ENCODE data around the gene COMMD10.

COMMD10 gene

GRCh38 chr5:116237917-116238500 lies 153.2 kb downstream of the COMMD10 start:
- no peak for TF ChIP-seq REST (IDR thresholded peaks at IDR 0.05; ENCODE audit: insufficient read depth in 1 of 2, low read depth in 2 of 2, low read length in 2 of 2)
- TF ChIP-seq FOXP2 (optimal IDR thresholded peaks at IDR 0.05; ENCODE audit: borderline replicate concordance, extremely low read depth, extremely low read length, insufficient read depth) = no peak
- no peak for TF ChIP-seq TAF1 (IDR thresholded peaks at IDR 0.05; ENCODE audit: borderline replicate concordance, insufficient read depth, low read length)
- no peak for TF ChIP-seq POLR2AphosphoS5 (IDR thresholded peaks at IDR 0.05; ENCODE audit: low read depth, low read length)
- no peak for TF ChIP-seq SIN3A (IDR thresholded peaks at IDR 0.05; ENCODE audit: borderline replicate concordance, insufficient read depth, low read length)

- TF ChIP-seq FOXP2 (optimal IDR thresholded peaks at IDR 0.05; ENCODE audit: borderline replicate concordance, extremely low read depth, extremely low read length, insufficient read depth) (no peak), POLR2AphosphoS5 (IDR thresholded peaks at IDR 0.05; ENCODE audit: low read depth, low read length) (no peak), TAF1 (IDR thresholded peaks at IDR 0.05; ENCODE audit: borderline replicate concordance, insufficient read depth, low read length) (no peak), REST (IDR thresholded peaks at IDR 0.05; ENCODE audit: insufficient read depth in 1 of 2, low read depth in 2 of 2, low read length in 2 of 2) (no peak), SIN3A (IDR thresholded peaks at IDR 0.05; ENCODE audit: borderline replicate concordance, insufficient read depth, low read length) (no peak)
These were observed 157.5 kb downstream of the COMMD10 start for GRCh38 chr5:116242343-116242742.

GRCh38 chr5:116248432-116248831 lies 163.6 kb downstream of the COMMD10 start:
- TF ChIP-seq TAF1 (IDR thresholded peaks at IDR 0.05; ENCODE audit: borderline replicate concordance, insufficient read depth, low read length) = no peak
- no peak for TF ChIP-seq POLR2AphosphoS5 (IDR thresholded peaks at IDR 0.05; ENCODE audit: low read depth, low read length)
- TF ChIP-seq REST (IDR thresholded peaks at IDR 0.05; ENCODE audit: insufficient read depth in 1 of 2, low read depth in 2 of 2, low read length in 2 of 2) = no peak
- TF ChIP-seq SIN3A (IDR thresholded peaks at IDR 0.05; ENCODE audit: borderline replicate concordance, insufficient read depth, low read length) = no peak
- TF ChIP-seq FOXP2 (optimal IDR thresholded peaks at IDR 0.05; ENCODE audit: borderline replicate concordance, extremely low read depth, extremely low read length, insufficient read depth) = no peak

GRCh38 chr5:116249648-116250047 lies 164.8 kb downstream of the COMMD10 start:
- no peak for TF ChIP-seq TAF1 (IDR thresholded peaks at IDR 0.05; ENCODE audit: borderline replicate concordance, insufficient read depth, low read length)
- TF ChIP-seq REST (IDR thresholded peaks at IDR 0.05; ENCODE audit: insufficient read depth in 1 of 2, low read depth in 2 of 2, low read length in 2 of 2) = no peak
- TF ChIP-seq FOXP2 (optimal IDR thresholded peaks at IDR 0.05; ENCODE audit: borderline replicate concordance, extremely low read depth, extremely low read length, insufficient read depth) = no peak
- TF ChIP-seq POLR2AphosphoS5 (IDR thresholded peaks at IDR 0.05; ENCODE audit: low read depth, low read length) = no peak
- no peak for TF ChIP-seq SIN3A (IDR thresholded peaks at IDR 0.05; ENCODE audit: borderline replicate concordance, insufficient read depth, low read length)
